ENCODE measurements around the gene PALLD. TPM values are rescaled to one million over a fixed set of nuclear protein-coding genes. Genes with fewer than 3 reads are reported as not detected.

PALLD gene
- total RNA-seq, 2 experiments from 2014 or later: 2.4 to 2.8 TPM

GRCh38 chr4:168766604-168767316, 269.9 kb downstream of the PALLD start:
- Mint-ChIP-seq H3K27ac (no peak overlapping the region), H3K36me3 (ENCODE audit: low read depth) (no peaks in the 10 kb centered on the region), H3K9me3 (no peaks in the 10 kb centered on the region), H3K27me3 (peaks cover 14% of the 10 kb centered on the region), H3K4me1 (no peaks in the 10 kb centered on the region), H3K4me3 (no peak overlapping the region)
- no peak for DNase-seq
- ChIA-PET POLR2A (no interaction called here), CTCF (interaction anchor here (0.6 kb wide), 1 partner anchor 43 kb away, joined by 3 read pairs; no protein-coding TSS in a partner anchor)

- no peaks in the 10 kb centered on the region for H3K9me3 Mint-ChIP-seq
- no peaks in the 10 kb centered on the region for H3K36me3 Mint-ChIP-seq (ENCODE audit: low read depth)
These were observed 272.6 kb downstream of the PALLD start for GRCh38 chr4:168769416-168769815.

GRCh38 chr4:168769837-168770236, 273.0 kb downstream of the PALLD start:
- CTCF ChIA-PET: interaction anchor here (0.8 kb wide), 1 partner anchor 124 kb away, joined by 3 read pairs; no protein-coding TSS in a partner anchor
- H3K4me3 Mint-ChIP-seq: no peak overlapping the region

More at GRCh38 chr4:168769416-168769815, 272.6 kb downstream of the PALLD start:
- no peaks in the 10 kb centered on the region for H3K4me1 Mint-ChIP-seq
- no peak overlapping the region for H3K27ac Mint-ChIP-seq
- POLR2A ChIA-PET: no interaction called here
- H3K27me3 Mint-ChIP-seq: peaks cover 18% of the 10 kb centered on the region
- CTCF ChIA-PET: no interaction called here
- H3K4me3 Mint-ChIP-seq: no peak overlapping the region
- no peak for DNase-seq

GRCh38 chr4:168771251-168771650, 274.4 kb downstream of the PALLD start:
- H3K36me3 Mint-ChIP-seq (ENCODE audit: low read depth): no peaks in the 10 kb centered on the region
- CTCF ChIA-PET: no interaction called here

More at GRCh38 chr4:168769837-168770236, 273.0 kb downstream of the PALLD start:
- no peak overlapping the region for H3K27ac Mint-ChIP-seq
- no peak for DNase-seq
- no peaks in the 10 kb centered on the region for H3K9me3 Mint-ChIP-seq
- no peaks in the 10 kb centered on the region for H3K36me3 Mint-ChIP-seq (ENCODE audit: low read depth)
- POLR2A ChIA-PET: no interaction called here
- H3K27me3 Mint-ChIP-seq: peaks cover 16% of the 10 kb centered on the region
- no peaks in the 10 kb centered on the region for H3K4me1 Mint-ChIP-seq

GRCh38 chr4:168773388-168774195, 276.7 kb downstream of the PALLD start:
- H3K27me3 Mint-ChIP-seq: peaks cover 22% of the 10 kb centered on the region
- H3K9me3 Mint-ChIP-seq: peaks cover 4% of the 10 kb centered on the region
- H3K27ac Mint-ChIP-seq: no peak overlapping the region
- ChIA-PET CTCF (no interaction called here), POLR2A (no interaction called here)
- no peak for DNase-seq
- H3K4me1 Mint-ChIP-seq: no peaks in the 10 kb centered on the region
- no peak overlapping the region for H3K4me3 Mint-ChIP-seq
- H3K36me3 Mint-ChIP-seq (ENCODE audit: low read depth): no peaks in the 10 kb centered on the region

More at GRCh38 chr4:168771251-168771650, 274.4 kb downstream of the PALLD start:
- no peak overlapping the region for H3K27ac Mint-ChIP-seq
- H3K27me3 Mint-ChIP-seq: peaks cover 14% of the 10 kb centered on the region
- H3K4me3 Mint-ChIP-seq: no peak overlapping the region
- no peaks in the 10 kb centered on the region for H3K4me1 Mint-ChIP-seq
- POLR2A ChIA-PET: no interaction called here
- peaks cover 2% of the 10 kb centered on the region for H3K9me3 Mint-ChIP-seq
- DNase-seq: no peak

GRCh38 chr4:168776382-168776781, 279.5 kb downstream of the PALLD start:
- Mint-ChIP-seq H3K27ac (no peak overlapping the region), H3K9me3 (peaks cover 4% of the 10 kb centered on the region), H3K36me3 (ENCODE audit: low read depth) (no peaks in the 10 kb centered on the region), H3K4me1 (no peaks in the 10 kb centered on the region), H3K4me3 (no peak overlapping the region), H3K27me3 (peaks cover 22% of the 10 kb centered on the region)
- DNase-seq: no peak
- ChIA-PET CTCF (interaction anchor here (1.0 kb wide), 1 partner anchor 9 kb away, joined by 3 read pairs; no protein-coding TSS in a partner anchor), POLR2A (no interaction called here)

GRCh38 chr4:168777277-168777965, 280.6 kb downstream of the PALLD start:
- ChIA-PET CTCF (interaction anchor here (1.0 kb wide), 1 partner anchor 8 kb away, joined by 3 read pairs; no protein-coding TSS in a partner anchor), POLR2A (no interaction called here)
- Mint-ChIP-seq H3K4me1 (no peaks in the 10 kb centered on the region), H3K36me3 (ENCODE audit: low read depth) (no peaks in the 10 kb centered on the region), H3K27ac (no peak overlapping the region), H3K27me3 (peaks cover 20% of the 10 kb centered on the region), H3K9me3 (peaks cover 4% of the 10 kb centered on the region), H3K4me3 (no peak overlapping the region)
- no peak for DNase-seq

GRCh38 chr4:168781341-168781740, 284.5 kb downstream of the PALLD start:
- Mint-ChIP-seq H3K36me3 (ENCODE audit: low read depth) (no peaks in the 10 kb centered on the region), H3K27ac (no peak overlapping the region), H3K4me1 (no peaks in the 10 kb centered on the region), H3K4me3 (no peak overlapping the region), H3K27me3 (peaks cover 11% of the 10 kb centered on the region), H3K9me3 (peaks cover 2% of the 10 kb centered on the region)
- no peak for DNase-seq
- POLR2A ChIA-PET: no interaction called here
- CTCF ChIA-PET: no interaction called here

- POLR2A ChIA-PET: no interaction called here
- DNase-seq: no peak
- H3K27me3 Mint-ChIP-seq: peaks cover 9% of the 10 kb centered on the region
- no peaks in the 10 kb centered on the region for H3K36me3 Mint-ChIP-seq (ENCODE audit: low read depth)
- CTCF ChIA-PET: no interaction called here
- no peak overlapping the region for H3K4me3 Mint-ChIP-seq
- H3K27ac Mint-ChIP-seq: no peak overlapping the region
- peaks cover under 1% of the 10 kb centered on the region for H3K9me3 Mint-ChIP-seq
- no peaks in the 10 kb centered on the region for H3K4me1 Mint-ChIP-seq
These were observed 285.1 kb downstream of the PALLD start for GRCh38 chr4:168781926-168782325.

GRCh38 chr4:168782439-168782838, 285.6 kb downstream of the PALLD start:
- Mint-ChIP-seq H3K4me1 (no peaks in the 10 kb centered on the region), H3K9me3 (no peaks in the 10 kb centered on the region), H3K27me3 (peaks cover 6% of the 10 kb centered on the region), H3K36me3 (ENCODE audit: low read depth) (no peaks in the 10 kb centered on the region), H3K4me3 (no peak overlapping the region), H3K27ac (no peak overlapping the region)
- DNase-seq: no peak
- ChIA-PET CTCF (no interaction called here), POLR2A (no interaction called here)

- no peak overlapping the region for H3K4me3 Mint-ChIP-seq
- no peak for DNase-seq
- ChIA-PET CTCF (interaction anchor here (0.9 kb wide), 1 partner anchor 8 kb away, joined by 3 read pairs; no protein-coding TSS in a partner anchor), POLR2A (no interaction called here)
- H3K27ac Mint-ChIP-seq: no peak overlapping the region
- peaks cover 4% of the 10 kb centered on the region for H3K27me3 Mint-ChIP-seq
- H3K36me3 Mint-ChIP-seq (ENCODE audit: low read depth): no peaks in the 10 kb centered on the region
- H3K4me1 Mint-ChIP-seq: no peaks in the 10 kb centered on the region
- H3K9me3 Mint-ChIP-seq: no peaks in the 10 kb centered on the region
These were observed 288.1 kb downstream of the PALLD start for GRCh38 chr4:168784786-168785461.

GRCh38 chr4:168787334-168787733, 290.5 kb downstream of the PALLD start:
- DNase-seq: no peak
- CTCF ChIA-PET: interaction anchor here (0.6 kb wide), 1 partner anchor 292 kb away, joined by 3 read pairs; no protein-coding TSS in a partner anchor
- H3K4me3 Mint-ChIP-seq: no peak overlapping the region
- no peaks in the 10 kb centered on the region for H3K36me3 Mint-ChIP-seq (ENCODE audit: low read depth)
- H3K27ac Mint-ChIP-seq: no peak overlapping the region
- POLR2A ChIA-PET: no interaction called here
- no peaks in the 10 kb centered on the region for H3K4me1 Mint-ChIP-seq
- H3K27me3 Mint-ChIP-seq: no peaks in the 10 kb centered on the region
- no peaks in the 10 kb centered on the region for H3K9me3 Mint-ChIP-seq

Measured in activated CD4-positive, alpha-beta T cell treated with anti-CD3 and anti-CD28 coated beads, Interleukin-2, amount 10 ng/mL, durations not matched to agents 7 days and 5 days (primary cell).